Hematopoietic multipotent progenitor cell treated with erythropoietin and hydrocortisone succinate and interleukin-3 and kit ligand, for 6 days (in vitro differentiated cells): Measurements from ENCODE around the gene GRAMD2B.
"Not testable (repeated sequence)": the region's sequence is repeated elsewhere in the genome, so short reads cannot be mapped to it uniquely, and the experiment has no call there.

Experiments
- DNase-seq: peaks from one replicate; pipeline ENCODE4 v3.0.0-alpha.2; 2015

Gene GRAMD2B

DNA sequence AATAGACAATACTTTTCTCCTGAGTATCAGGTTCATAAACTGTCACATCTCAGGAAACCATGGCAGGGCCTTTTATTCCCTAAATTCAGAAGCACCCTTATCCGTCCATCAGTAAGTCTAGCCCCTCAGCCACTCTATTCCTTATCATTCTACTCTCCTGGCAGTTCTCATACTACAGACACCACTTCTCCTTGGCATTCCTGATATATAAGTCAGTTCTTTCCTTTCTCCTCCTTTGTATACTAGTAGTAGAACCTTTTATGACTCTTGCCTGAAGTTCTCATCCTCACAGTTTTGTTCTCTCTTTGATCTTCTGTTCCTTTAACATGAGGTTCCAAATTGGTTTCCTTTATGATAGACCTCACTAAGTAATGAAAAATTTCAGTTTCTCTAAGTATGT is 29.3 kb downstream of the GRAMD2B start:
- DNase-seq: no peak

DNA sequence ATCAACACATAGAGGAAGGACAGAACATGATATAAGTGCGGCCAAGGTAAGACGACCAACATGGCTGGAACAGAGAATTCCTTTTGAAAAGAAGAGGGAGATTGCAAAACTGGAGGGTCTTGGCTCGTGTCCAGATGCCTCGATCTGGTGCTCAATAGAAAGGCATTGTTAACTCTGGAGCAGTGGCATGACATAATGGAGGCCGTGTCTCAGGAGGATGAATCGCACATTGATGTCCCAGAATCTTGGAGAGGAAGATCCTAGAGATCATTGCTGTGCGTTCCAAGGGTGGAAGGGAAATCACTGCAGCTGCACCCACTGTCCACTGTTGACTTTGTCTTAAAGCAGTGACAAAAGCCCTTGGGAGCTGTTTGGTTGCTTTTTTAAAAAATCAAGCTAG is 30.9 kb downstream of the GRAMD2B start:
- DNase-seq: no peak

DNA sequence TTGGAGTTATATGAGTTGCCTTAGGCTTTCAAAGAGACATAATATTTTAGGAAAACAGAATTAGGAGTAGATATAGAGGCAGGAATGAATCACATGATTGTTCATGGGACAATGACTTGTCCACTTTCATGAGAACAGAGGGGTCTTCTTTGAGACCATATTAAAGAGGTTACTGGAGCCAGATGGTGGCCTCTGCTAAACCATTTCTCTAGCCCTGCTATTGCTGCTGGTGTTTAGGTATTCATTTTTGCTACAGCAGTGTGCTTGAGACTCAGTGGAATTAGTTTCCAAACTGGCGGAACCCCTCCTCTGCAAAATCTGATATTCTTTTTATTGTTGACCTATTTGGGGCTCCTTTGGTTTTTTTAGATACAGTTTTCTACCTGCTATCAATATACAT is 31.3 kb downstream of the GRAMD2B start:
- no peak for DNase-seq

DNA sequence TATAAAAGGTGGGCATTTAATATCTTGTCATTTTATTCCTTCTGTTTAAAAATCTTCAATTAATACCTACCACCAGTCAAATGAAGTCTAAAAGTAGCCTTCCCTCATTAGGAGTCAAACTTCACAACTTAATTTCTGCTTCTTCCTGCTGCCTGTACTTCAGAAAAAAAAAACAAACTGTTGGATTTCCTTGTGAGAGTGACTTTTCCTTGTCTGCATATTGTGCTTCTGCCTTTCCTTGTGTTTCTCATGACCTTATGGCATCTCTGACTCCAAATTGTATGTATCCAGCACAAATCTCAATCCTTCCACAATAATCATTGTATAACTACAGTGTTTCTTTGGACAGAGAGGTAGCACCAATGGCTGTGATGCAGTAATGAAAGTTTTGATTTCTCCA is 32.1 kb downstream of the GRAMD2B start:
- no peak for DNase-seq

DNA sequence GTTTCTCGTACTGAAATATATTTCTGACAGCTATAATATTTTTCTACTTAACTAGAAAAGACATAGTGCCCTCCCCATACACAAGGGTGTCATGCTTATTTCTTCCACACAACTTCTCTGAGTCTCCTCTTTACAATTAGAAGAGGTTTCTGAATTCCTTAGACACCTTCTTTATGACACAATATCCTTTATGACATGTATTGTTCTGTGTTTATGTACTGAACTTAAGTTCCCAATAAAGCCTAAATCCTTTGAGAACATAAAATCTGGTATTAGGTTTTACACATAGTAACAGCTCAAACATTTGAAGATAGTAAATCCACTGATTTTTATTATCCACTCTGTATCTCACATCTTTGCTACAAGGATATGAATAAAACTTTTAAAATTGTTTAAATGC is 32.5 kb downstream of the GRAMD2B start:
- no peak for DNase-seq

DNA sequence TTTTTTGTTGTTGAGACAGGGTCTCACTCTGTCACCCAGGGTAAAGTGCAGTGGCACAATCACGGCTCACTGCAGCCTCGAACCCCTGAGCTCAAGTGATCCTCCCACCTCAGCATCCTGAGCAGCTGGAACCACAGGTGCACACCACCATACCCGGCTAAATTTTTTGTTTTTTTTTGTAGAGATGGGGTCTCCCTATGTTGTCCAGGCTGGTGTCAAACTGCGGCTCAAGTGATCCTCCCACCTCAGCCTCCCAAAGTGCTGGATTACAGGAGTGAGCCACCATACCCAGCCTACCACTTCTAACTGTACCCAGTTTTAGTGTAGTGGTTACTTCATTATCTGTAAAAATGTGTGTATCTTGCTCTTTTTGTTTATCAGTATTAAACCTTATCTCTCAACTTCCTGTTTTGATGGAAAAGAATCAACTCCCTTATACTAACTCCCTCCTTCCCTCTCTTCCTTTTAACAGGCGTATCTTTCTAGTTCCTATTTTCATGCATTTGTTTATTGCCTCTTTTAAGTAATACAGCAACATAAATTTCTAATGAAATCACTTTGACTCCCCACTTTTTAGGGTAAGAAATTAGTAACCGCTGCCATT is 33.1 kb downstream of the GRAMD2B start:
- DNase-seq: peak; percentile 40

DNA sequence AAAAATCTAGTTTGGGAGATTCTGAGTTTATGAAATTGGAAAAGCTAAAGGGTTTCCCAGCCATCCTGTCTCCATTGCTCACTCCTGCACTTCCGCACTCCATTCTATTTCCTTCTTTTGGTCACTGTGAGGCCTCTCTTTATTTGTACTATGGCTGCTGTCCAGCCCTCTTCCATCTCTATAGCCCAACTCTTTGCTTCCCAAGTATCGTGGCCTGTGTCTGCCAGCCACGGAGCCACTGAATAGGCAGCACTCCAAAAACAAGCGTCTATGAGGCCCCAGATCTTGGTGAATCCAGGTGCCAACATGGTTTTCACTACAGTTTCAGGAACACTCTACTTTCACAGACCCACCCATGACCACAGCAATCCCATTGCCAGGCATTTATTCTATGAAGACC is 37.2 kb downstream of the GRAMD2B start:
- no peak for DNase-seq

DNA sequence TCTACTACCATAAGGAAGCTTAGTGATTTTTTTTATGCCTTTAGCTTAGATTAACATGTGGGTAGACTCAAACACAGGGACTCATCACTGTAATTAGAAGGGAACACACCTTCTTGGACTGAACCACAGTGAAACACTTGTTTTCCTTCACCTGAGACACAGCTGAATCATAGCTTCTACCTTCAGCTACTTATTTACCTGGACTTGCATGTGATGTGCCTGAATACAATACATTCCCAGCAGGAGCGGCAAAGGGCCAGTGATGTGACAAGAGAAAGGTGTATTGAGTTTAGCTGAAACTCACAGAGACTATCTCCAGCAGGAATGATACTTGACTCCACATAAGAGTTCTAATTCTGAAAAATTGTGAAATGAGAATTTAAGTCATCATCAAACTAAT is 37.8 kb downstream of the GRAMD2B start:
- no peak for DNase-seq

DNA sequence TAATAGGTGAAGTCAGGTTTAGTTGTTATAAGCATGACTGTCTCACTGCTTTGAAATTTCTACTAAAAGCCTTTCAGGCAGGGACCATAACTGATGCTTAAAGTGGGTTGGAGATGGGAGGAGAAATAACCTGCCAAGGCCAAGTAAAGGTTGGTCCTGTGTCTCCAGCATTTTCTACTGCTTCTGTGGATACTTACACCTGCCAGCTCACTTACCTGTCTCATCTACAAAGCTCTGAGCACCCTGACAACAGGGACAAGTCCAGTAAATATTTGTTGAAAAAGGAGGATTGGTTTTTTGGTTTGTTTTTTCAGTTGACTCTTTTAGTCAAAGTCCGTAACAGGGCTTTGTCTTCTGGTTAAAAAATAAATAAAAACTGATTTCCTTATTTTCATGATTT is 38.6 kb downstream of the GRAMD2B start:
- DNase-seq: no peak

DNA sequence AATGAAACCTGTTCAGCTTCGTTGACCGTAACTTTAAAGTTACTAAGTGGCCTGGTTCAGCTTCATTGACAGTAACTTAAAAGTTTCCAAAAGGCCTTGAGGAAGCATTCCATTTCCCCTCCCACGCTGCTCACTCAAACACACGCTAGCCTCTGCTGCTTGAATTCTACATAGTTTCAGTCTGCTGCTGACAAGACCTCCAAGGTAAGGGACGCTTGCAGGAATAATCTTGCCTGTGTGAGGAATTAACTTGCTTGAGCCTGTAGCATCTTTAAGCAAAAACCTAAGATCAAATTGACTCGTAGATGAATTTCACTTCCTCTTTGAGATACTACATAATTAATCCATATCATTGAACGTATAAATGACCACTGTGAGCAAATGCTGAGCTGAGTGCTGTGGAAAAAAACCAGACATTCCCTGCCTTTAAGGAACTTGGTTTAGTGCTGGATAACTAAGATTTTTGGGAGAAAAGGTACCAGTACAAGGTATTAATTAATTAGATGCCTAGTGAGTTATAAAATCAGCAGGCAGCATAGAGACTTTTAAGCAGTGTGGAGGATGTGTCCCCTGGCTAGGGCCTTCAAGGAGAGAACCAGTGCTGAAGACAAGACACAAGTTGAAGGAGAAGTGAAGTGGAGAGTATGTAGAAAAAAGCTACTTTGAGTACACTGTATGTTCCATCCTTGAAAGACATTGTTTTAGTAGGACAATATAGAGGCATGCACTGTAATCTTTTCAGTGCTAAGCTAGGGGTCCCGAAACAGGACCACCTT is 39.2 kb downstream of the GRAMD2B start:
- DNase-seq: no peak

DNA sequence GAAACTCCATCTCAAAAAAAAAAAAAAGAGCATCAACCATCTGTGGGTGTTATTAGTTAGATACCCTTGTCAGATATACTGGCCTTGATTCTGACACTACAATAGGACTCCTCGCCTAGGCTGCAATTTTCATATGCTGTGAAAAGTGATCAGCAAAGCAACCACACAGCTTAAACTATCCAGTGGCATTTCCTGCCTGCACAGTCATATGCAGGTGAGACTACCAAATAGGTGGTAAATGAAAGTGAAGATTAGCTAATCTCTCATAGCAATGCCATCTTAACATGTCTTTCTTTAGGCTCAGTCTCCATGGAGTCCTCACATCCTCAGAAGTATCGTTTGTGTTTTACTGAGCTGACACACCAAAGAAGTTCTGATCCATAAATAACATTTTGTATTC is 40.8 kb downstream of the GRAMD2B start:
- DNase-seq: no peak

DNA sequence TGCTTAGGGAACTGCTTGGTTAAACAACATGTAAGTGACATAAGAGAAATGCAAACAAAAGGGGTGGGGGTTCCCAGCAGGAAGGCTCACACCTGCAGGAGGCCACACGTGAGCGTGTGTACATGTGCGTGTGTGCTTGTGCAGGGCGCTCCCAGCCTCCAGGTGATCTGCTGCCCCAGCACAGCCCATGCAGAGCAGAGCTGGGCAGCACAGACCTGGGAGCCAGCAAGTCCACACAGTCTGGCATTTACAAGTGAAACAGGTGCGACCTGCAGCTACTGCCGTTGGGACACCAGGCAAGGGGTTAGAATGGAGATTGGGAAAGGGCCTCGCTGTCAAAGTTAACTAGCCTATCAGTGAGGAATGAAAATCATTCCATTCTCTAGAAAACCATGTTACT is 41.8 kb downstream of the GRAMD2B start:
- DNase-seq: no peak

DNA sequence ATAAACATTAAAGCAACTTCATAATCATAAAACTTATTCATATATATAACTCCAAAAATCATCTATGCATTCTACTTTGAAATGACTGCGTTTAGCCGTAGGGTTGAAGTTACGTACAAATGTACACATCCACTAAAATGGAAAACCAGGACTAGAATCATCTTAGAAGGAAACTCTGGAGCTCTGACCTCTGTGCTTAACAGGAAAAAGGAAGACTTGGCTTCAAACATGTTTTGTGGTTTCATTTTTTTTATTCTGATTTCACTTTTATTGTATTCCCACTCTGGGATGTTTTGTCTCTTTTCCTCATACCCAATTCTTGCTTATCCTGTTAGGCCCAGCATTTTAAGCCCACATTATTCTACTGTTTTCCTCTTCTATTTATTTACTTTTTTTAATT is 44.9 kb downstream of the GRAMD2B start:
- no peak for DNase-seq

DNA sequence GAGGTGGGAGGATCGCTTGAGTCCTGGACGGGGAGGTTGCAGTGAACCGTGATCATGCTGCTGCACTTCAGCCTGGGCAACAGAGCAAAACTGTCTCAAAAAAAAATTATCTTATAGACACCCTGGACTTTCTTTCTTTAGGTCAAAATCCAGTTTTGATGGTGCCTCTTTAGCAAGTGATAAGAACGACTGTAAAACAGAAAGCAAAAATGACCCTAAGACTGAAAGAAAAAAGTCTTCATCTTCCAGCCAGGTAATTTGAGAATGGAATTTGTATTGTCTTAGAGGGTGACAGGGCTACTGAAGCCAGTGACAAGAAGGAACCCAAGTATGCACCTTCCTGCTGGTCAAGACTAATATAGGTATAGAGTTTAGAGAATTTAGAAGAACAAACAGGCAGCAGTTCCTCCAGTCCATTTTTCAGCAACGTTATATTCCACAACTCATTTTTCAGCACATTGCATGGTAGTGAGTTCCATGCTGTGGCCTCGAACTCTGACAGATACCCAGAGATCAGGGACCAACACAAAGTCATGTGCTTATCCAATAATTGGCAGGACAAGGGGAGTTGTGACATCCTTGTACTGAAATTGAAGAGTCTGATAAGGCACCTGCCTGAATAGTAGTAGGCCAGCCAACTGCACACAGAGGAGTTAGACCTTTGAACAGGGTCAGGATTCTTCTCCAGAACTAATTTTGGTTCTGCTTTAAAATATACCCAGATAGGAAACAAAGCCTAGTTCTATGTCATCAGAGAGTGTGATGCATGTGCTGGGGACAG is 46.5 kb downstream of the GRAMD2B start:
- DNase-seq: no peak

DNA sequence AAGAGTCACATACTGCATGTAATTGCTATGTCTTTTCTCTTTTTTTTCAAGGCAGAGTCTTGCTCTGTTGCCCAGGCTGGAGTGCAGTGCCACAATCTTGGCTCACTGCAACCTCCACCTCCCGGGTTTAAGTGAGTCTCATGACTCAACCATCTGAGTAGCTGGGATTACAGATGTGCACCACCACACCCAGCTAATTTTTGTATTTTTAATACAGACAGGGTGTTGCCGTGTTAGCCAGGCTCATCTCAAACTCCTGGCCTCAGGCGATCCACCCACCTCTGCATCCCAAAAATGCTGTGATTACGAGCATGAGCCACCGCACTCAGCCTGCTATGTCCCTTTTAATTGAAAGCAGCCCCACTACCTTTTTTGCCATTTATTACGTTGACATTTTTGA is 47.3 kb downstream of the GRAMD2B start:
- not testable (repeated sequence) for DNase-seq

DNA sequence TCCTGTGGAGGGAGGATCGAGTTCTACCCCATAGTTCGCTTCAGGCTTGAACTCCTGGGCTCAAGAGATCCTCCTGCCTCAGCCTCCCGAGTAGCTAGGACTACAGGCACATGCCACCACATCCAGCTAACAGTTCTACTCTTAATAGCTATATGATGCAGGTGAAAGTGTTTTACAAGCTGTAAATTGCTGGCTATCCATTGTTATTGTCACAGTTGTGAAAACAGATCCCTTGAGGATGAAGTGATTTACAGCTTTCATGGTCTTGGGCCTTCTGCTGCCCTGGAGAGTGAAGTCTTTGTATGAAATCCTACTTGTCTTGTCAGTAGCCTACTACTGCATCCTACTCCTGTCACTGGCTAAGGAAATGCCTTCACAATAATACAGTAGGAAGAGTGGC is 48.0 kb downstream of the GRAMD2B start:
- DNase-seq: no peak

DNA sequence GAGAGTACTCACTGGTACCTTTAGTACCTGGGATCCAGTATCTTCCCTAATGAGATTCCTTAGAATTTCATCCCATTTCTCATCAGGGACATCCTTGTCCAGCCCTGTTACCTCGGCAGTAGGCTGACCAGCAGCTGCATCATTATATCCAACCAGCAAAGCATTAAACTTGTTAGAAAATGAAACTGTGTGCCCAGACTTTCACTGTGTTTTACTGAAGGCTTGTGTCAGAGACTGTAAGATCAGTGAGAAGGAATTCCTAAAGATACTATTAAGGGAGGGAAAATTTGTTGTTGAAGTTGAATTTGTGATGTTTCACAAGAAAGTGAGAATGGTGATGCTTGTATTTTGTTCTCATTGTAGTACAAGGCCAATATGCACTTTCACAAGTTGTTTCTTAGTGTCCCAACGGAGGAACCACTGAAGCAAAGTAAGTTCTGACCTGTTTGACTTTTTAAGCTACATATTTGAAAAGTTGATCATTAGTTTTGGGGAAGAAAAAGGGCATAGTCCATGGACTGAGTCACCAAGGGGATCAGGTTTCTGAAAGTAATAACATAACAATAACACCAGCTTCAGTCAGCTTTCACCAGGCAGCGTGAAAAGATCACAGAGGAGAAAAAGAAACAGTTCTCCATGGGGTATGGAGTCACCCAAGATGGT is 48.8 kb downstream of the GRAMD2B start:
- DNase-seq: no peak

DNA sequence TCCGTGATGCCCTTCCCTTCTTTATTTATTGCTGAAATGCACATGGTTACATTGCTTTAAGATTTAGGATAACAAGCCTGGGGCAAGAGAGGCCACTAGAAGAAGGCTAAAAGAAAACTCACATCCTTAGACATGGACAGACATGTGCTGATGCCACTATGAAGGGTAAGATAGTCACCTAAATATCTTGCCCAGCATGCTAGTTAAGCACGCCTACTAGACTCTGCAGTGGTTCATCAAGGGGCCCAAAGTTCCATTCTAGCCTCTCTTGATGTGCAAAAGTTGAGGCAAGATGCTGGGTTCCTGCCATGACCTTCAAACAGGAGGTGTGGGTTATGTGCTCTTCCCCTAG is 49.3 kb downstream of the GRAMD2B start:
- DNase-seq: no peak

DNA sequence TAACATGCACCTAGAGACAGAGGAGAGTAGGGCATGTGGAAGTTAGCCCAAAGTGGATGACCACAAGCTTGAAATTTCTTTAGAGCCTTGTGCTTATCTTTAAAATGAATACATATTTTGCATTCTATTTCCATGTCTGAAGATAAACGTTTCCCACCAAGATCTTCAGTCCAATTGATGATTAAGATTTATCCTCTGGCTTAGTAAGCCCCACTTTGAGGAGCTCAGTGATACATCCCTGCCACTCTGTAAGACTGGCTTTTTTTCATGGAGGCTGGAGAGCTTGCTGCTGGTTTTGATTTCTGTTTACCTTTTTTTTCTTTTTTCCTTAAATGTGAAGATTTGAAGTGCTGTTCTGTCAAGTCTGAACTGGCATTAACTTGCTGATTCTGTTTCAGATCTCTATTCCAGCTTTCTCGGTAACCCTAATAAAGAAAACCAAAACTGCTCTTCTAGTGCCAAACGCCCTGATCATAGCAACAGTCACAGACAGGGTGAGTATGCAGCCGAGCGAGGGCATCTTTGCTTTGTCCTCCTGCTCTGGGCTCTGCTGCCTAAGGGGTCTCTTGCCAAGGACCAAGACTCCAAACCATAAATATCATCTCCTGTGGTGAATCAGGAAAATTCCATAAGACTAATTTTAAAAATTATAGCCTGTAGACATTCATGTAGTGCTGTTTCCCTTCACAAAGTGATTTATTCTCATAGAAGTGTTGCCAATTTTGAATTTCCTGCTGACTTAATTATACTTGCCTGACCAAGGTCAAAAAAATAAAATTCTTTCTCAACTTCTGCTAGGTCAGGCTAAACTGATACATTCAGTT is 54.3 kb downstream of the GRAMD2B start:
- no peak for DNase-seq

DNA sequence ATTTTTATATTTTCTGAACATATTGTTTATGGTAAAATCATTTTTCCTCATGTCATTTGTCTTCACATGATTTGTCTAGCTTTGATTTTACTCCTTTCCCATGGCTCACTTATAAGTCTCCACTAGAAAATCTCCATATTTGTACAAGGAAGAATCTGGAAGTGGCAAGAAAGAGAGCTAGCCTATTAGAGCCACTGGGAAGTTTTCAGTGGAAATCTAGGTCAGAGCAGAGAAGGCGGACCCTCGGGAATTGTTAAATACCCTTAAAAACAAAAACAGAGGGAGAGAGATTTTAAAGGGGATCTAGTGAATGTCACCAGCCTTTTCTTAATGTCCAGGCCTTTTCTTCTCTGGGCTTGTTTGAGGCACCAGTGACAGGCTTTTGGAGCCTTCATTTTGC is 56.6 kb downstream of the GRAMD2B start:
- DNase-seq: no peak

DNA sequence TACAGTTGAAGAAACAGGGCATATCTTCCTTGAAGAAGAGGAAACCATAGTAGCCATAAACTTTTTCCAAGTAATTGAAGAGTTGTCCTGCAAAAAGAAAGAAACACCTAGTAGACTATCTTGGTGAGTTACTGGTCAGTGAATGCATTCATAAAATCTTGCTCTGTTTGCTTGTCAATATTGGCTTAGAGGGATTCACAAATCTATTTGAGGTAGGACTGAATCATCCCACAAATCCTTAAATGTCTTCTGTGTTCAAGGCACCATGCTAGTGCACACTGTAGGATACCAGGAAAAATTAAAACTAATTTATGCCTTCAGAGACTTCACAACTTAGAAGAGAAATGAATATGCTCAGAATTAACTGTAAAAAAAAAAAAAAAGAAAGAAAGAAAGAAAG is 57.6 kb downstream of the GRAMD2B start:
- no peak for DNase-seq

DNA sequence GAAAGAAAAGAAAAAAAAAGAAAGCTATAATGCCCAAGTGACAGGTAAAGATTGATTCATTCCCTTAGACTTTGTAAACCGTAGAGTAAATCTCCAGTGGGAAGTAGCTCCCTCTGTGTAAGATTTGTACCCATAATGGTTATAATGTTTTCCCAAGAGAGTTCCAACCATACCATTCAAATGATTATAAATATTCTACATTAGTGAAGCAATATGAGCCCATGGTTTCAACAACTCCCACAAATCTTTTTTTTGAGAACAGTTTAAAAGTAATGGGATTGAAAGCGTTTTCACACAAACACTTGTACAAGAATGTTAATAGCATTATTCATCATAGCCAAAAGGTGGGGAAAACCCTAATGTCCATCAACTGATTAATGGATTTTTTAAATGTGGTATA is 58.0 kb downstream of the GRAMD2B start:
- no peak for DNase-seq

DNA sequence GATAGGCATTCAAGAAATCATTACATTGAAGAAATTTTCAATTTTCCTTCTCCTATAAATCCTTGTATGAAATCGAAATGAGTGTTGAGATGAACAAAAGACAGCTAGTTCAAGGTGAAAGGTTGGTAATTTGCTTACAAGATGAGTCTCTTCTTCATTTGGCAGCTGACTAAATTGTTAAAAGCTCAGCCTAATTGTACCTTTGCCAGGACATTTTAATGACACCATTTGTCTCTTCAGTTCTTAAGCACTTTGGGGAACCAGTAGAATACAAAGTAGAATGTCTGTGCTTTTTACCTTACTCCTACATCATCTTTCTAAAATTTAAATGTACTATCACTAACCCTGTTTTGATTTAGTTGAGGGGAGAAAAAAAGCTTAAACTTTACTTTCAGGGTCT is 59.4 kb downstream of the GRAMD2B start:
- DNase-seq: no peak
